Measurements from ENCODE around the gene PLA2G5.

Gene PLA2G5

DNA sequence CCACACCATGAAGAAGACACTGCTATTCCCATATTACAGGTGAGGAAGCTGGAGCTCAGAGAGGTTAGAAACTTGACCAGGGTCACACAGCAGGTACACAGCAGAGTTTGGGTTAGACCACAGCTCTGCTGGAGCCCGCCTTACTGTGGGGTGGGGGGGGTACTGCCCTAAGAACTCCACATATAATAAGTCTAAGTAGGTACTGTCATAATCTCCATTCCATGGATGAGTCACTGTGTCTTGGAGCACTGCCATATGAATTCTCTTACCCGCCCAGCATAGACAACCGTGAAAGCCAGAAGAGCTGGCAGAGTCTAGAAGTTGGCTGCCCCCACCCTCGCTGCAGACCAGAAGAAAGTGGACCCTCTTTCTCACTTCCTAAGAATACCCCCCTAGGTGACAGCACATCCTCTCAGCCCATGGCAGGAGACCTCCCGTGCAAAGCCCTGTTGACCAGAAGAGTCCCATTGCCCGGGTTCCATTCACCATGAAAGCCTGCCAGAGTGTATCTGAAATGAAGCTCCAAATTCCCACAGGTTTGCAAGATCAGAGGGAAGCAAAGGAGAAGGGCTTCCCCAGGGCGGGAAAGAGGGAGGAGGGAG lies 54.6 kb downstream of the PLA2G5 start:
- Histone ChIP-seq H4K20me1 (ENCODE audit: insufficient read depth, low read length) (no peaks in the 10 kb centered on the region), H3K36me3 (ENCODE audit: insufficient read depth, low read length) (no peaks in the 10 kb centered on the region), H3K4me3 (ENCODE audit: low read depth, low read length, poor library complexity, severe bottlenecking) (no peak overlapping the region), H2AFZ (ENCODE audit: low read length) (no peak overlapping the region), H3K4me1 (ENCODE audit: insufficient read depth, low read length, severe bottlenecking) (no peaks in the 10 kb centered on the region), H3K9me3 (ENCODE audit: low read length) (no peaks in the 10 kb centered on the region), H3F3A (ENCODE audit: insufficient read depth, low read length) (no peaks in the 10 kb centered on the region), H3K4me2 (ENCODE audit: low read length) (no peak overlapping the region), H3K9ac (ENCODE audit: low read length) (no peak overlapping the region), H3K9me2 (ENCODE audit: low read depth, low read length) (no peaks in the 10 kb centered on the region), H3K27me3 (ENCODE audit: insufficient read depth, low read length) (no peaks in the 10 kb centered on the region), H3K27ac (ENCODE audit: low read depth, low read length, poor library complexity, severe bottlenecking) (no peak overlapping the region), H3K79me2 (ENCODE audit: insufficient read depth, low read length) (no peaks in the 10 kb centered on the region)
- TF ChIP-seq, protein P1, sequence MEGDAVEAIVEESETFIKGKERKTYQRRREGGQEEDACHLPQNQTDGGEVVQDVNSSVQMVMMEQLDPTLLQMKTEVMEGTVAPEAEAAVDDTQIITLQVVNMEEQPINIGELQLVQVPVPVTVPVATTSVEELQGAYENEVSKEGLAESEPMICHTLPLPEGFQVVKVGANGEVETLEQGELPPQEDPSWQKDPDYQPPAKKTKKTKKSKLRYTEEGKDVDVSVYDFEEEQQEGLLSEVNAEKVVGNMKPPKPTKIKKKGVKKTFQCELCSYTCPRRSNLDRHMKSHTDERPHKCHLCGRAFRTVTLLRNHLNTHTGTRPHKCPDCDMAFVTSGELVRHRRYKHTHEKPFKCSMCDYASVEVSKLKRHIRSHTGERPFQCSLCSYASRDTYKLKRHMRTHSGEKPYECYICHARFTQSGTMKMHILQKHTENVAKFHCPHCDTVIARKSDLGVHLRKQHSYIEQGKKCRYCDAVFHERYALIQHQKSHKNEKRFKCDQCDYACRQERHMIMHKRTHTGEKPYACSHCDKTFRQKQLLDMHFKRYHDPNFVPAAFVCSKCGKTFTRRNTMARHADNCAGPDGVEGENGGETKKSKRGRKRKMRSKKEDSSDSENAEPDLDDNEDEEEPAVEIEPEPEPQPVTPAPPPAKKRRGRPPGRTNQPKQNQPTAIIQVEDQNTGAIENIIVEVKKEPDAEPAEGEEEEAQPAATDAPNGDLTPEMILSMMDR (IDR thresholded peaks at IDR 0.05; ENCODE audit: low read length): no peak
- no peak for TF ChIP-seq EZH2 (IDR thresholded peaks at IDR 0.05; ENCODE audit: borderline replicate concordance, low read length)

DNA sequence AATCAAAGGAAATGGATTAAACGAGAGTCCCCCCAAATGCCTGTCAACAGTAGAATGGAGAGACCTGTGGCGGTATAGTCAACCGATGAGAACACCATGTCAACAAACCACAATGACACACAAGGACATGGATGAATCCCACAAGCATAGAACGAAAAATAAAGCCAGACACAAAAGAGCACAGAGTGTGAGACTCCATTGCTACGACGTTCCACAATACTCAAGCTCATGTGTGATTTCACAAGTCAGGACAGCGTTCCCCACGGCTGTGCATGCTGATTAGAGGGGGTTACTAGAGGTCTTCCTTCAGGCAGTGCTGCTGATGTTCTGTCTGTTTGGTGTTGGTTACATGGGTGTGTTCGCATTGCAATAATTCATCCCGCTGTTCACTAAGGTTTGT lies 55.1 kb downstream of the PLA2G5 start:
- Histone ChIP-seq H3F3A (ENCODE audit: insufficient read depth, low read length) (no peaks in the 10 kb centered on the region), H3K9me2 (ENCODE audit: low read depth, low read length) (no peaks in the 10 kb centered on the region), H3K9ac (ENCODE audit: low read length) (no peak overlapping the region), H3K36me3 (ENCODE audit: insufficient read depth, low read length) (no peaks in the 10 kb centered on the region), H3K27ac (ENCODE audit: low read depth, low read length, poor library complexity, severe bottlenecking) (no peak overlapping the region), H2AFZ (ENCODE audit: low read length) (no peak overlapping the region), H4K20me1 (ENCODE audit: insufficient read depth, low read length) (no peaks in the 10 kb centered on the region), H3K27me3 (ENCODE audit: insufficient read depth, low read length) (no peaks in the 10 kb centered on the region), H3K79me2 (ENCODE audit: insufficient read depth, low read length) (no peaks in the 10 kb centered on the region), H3K4me2 (ENCODE audit: low read length) (no peak overlapping the region), H3K4me3 (ENCODE audit: low read depth, low read length, poor library complexity, severe bottlenecking) (no peak overlapping the region), H3K4me1 (ENCODE audit: insufficient read depth, low read length, severe bottlenecking) (no peaks in the 10 kb centered on the region), H3K9me3 (ENCODE audit: low read length) (no peaks in the 10 kb centered on the region)
- TF ChIP-seq, protein P1 (IDR thresholded peaks at IDR 0.05; ENCODE audit: low read length): no peak
- no peak for TF ChIP-seq EZH2 (IDR thresholded peaks at IDR 0.05; ENCODE audit: borderline replicate concordance, low read length)

DNA sequence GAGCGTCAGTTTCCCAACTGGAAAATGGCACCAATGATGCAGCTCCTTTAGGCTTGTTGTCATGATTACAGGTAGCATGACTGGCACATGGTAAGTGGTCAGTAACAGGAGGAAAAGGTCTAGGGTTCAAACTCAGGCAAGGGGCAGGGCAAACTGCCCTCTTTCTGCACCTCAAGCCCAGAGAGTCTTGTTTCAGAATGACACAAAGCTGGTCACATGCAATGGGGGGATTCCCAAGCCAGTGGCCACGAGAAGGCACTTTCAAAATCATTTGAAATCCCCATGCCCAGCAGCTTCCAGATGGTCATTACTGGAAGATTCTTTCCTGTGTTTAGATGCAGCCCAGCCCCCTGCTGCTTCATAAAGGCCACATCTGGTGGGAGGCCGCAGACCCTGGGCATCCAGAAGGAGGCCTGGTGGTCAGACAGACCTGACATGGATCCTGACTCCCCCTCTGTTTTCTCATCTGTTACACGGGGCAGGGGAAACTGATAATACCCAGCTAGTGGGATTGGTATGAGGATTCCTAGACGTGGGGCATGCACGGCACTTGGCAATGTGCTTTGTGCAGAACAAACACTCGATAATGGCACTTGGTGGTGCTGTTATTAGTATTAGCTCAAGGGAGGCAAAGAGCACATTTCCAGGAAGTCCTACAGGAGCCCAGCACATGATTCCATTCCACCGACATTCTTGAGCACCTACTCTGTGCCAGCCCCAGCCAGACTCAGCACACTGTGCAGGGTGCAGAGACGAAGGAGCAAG lies 56.2 kb downstream of the PLA2G5 start:
- no peaks in the 10 kb centered on the region for H3K9me3 ChIP-seq (ENCODE audit: low read length)
- no peaks in the 10 kb centered on the region for H3F3A ChIP-seq (ENCODE audit: insufficient read depth, low read length)
- H3K27me3 ChIP-seq (ENCODE audit: insufficient read depth, low read length): no peaks in the 10 kb centered on the region
- H3K9ac ChIP-seq (ENCODE audit: low read length): no peak overlapping the region
- H3K79me2 ChIP-seq (ENCODE audit: insufficient read depth, low read length): no peaks in the 10 kb centered on the region
- H4K20me1 ChIP-seq (ENCODE audit: insufficient read depth, low read length): no peaks in the 10 kb centered on the region
- H3K27ac ChIP-seq (ENCODE audit: low read depth, low read length, poor library complexity, severe bottlenecking): no peak overlapping the region
- no peak overlapping the region for H3K4me2 ChIP-seq (ENCODE audit: low read length)
- H3K9me2 ChIP-seq (ENCODE audit: low read depth, low read length): no peaks in the 10 kb centered on the region
- H3K4me3 ChIP-seq (ENCODE audit: low read depth, low read length, poor library complexity, severe bottlenecking): no peak overlapping the region
- H3K36me3 ChIP-seq (ENCODE audit: insufficient read depth, low read length): no peaks in the 10 kb centered on the region
- no peak for TF ChIP-seq EZH2 (IDR thresholded peaks at IDR 0.05; ENCODE audit: borderline replicate concordance, low read length)
- TF ChIP-seq, protein P1 (IDR thresholded peaks at IDR 0.05; ENCODE audit: low read length): no peak
- no peak overlapping the region for H2AFZ ChIP-seq (ENCODE audit: low read length)
- no peaks in the 10 kb centered on the region for H3K4me1 ChIP-seq (ENCODE audit: insufficient read depth, low read length, severe bottlenecking)

Data from OCI-LY1 (cell line).